A204.1 (cell line): ENCODE measurements around the gene MCM10.
"Not testable (repeated sequence)": the region's sequence is repeated elsewhere in the genome, so short reads cannot be mapped to it uniquely, and the experiment has no call there.

Source experiments
- FAIRE-seq: peaks from 2 replicates; lab custom pipeline; 2012; peaks lifted over from hg19 to GRCh38; lab: Jason Lieb, UNC

The MCM10 gene

GRCh38 chr10:13160934-13161856 lies at the start of gene MCM10:
MCM10 (plus strand) TSS chr10:13161558; CDS start chr10:13164203, 2,645 bp downstream.
- peak; percentile 95 for FAIRE-seq

GRCh38 chr10:13113544-13113943 lies 47.8 kb upstream of the MCM10 start:
- FAIRE-seq: no peak

- no peak for FAIRE-seq
These were observed 45.2 kb upstream of the MCM10 start for GRCh38 chr10:13115832-13116803.

- no peak for FAIRE-seq
These were observed 43.2 kb upstream of the MCM10 start for GRCh38 chr10:13117841-13118783.

- FAIRE-seq: no peak
These were observed 42.5 kb upstream of the MCM10 start for GRCh38 chr10:13118784-13119410.

- no peak for FAIRE-seq
These were observed 40.4 kb upstream of the MCM10 start for GRCh38 chr10:13120786-13121499.

GRCh38 chr10:13121500-13121854 lies 39.9 kb upstream of the MCM10 start:
- FAIRE-seq: no peak

- FAIRE-seq: no peak
These were observed 24.7 kb upstream of the MCM10 start for GRCh38 chr10:13136651-13137050.

- no peak for FAIRE-seq
These were observed 22.2 kb upstream of the MCM10 start for GRCh38 chr10:13139150-13139549.

GRCh38 chr10:13139676-13140075 lies 21.7 kb upstream of the MCM10 start:
- FAIRE-seq: no peak

GRCh38 chr10:13140627-13141190 lies 20.6 kb upstream of the MCM10 start:
- no peak for FAIRE-seq

GRCh38 chr10:13143766-13144165 lies 17.6 kb upstream of the MCM10 start:
- no peak for FAIRE-seq

- no peak for FAIRE-seq
These were observed 16.5 kb upstream of the MCM10 start for GRCh38 chr10:13144814-13145213.

- no peak for FAIRE-seq
These were observed 15.0 kb upstream of the MCM10 start for GRCh38 chr10:13146379-13146778.

GRCh38 chr10:13147161-13147560 lies 14.2 kb upstream of the MCM10 start:
- FAIRE-seq: no peak

- no peak for FAIRE-seq
These were observed 9.1 kb upstream of the MCM10 start for GRCh38 chr10:13152296-13152695.

GRCh38 chr10:13155860-13156259 lies 5.5 kb upstream of the MCM10 start:
- not testable (repeated sequence) for FAIRE-seq

- FAIRE-seq: no peak
These were observed 3.0 kb upstream of the MCM10 start for GRCh38 chr10:13158401-13158800.

GRCh38 chr10:13161857-13162271 lies 506 bp downstream of the MCM10 start:
- no peak for FAIRE-seq

GRCh38 chr10:13163859-13164258 lies 2.5 kb downstream of the MCM10 start:
- FAIRE-seq: no peak
